ENCODE data around the gene ZBED6.

- no peak for TF ChIP-seq POLR2A (IDR thresholded peaks at IDR 0.05)
- TF ChIP-seq CTCF (IDR thresholded peaks at IDR 0.05) = no peak
These were observed 3.7 kb downstream of the ZBED6 start for GRCh38 chr1:203799157-203799556.
